Stimulated activated CD4-positive, alpha-beta T cell treated with anti-CD3 and anti-CD28 coated beads, TNF-alpha, amount 100 ng/mL, for 1 hour (primary cell): ENCODE results near the gene CNPY1.

ENCODE experiments used
- DNase-seq, 3 donors: peaks; one replicate each; pipeline ENCODE4 v3.0.0-alpha.2; 2020; ENCODE audit warnings: low read depth in 3 of 3, low spot score in 1 of 3

CNPY1 gene

DNA sequence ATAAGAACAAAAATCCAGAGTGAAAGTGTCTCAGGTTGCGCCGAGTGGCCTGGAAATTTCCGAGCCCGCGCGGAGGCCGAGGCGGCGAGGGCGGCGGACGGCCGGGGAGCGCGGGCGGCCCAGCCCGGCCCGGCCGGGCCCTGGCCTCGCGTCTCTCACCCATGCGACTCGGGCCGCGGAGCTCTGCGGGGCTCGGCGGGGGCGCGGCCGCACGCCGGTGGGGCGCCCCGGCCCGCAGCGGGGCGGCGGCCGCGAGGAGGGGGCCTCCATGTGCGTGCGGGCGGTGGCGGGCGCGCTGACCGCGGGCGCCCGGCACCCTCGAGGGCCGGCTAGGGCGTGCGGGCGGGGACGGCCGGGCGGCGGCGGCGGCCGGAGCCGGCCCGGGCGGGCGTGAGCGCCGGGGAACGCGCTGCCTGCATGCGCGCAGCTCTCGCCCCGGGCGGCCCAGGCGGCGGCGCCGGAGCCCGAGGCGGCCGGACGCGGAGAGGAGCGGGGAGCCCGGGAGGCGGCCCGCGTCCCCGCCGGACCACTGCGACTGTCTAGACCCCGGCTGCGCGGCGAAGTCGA lies 88.7 kb downstream of the CNPY1 start:
- no peak for DNase-seq

DNA sequence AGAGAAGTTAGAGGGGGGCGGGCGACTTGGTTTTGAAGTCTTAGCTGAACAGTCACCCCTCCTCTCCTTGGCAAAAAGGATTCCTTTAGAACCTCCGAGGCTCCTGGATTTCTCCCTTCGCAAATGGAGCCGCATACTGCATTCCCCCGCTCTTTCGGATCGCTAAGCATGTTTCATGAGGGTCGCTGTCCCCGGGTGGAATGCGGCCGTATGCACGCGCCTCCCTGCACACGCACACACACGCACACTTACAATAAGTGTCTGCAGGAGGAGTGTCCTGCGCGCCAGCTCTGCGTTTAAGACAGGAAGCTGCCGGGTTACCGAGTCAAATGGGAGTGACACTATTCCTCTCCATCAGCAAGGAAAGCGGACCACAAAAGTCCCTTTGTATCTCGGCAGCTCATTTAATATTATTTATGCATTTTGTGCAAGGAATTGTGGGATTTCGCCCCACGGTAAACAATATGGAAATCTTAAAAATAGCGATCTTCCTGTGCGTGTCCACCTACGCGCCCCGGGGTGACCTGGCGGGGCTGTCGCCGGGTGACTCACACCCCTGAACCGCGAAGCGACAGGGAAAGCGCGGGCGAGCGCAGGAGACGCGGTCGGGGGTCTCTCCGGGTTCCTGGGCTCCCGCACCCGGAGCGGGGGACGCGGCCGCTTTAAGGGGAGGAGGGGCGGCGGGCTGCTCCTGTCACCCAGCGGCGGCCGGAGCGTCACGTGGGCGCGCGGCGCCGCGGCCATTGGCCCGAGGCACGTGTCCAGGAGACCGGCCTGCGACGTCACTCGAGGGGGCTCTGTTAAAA lies 89.4 kb downstream of the CNPY1 start:
- DNase-seq: no peak

DNA sequence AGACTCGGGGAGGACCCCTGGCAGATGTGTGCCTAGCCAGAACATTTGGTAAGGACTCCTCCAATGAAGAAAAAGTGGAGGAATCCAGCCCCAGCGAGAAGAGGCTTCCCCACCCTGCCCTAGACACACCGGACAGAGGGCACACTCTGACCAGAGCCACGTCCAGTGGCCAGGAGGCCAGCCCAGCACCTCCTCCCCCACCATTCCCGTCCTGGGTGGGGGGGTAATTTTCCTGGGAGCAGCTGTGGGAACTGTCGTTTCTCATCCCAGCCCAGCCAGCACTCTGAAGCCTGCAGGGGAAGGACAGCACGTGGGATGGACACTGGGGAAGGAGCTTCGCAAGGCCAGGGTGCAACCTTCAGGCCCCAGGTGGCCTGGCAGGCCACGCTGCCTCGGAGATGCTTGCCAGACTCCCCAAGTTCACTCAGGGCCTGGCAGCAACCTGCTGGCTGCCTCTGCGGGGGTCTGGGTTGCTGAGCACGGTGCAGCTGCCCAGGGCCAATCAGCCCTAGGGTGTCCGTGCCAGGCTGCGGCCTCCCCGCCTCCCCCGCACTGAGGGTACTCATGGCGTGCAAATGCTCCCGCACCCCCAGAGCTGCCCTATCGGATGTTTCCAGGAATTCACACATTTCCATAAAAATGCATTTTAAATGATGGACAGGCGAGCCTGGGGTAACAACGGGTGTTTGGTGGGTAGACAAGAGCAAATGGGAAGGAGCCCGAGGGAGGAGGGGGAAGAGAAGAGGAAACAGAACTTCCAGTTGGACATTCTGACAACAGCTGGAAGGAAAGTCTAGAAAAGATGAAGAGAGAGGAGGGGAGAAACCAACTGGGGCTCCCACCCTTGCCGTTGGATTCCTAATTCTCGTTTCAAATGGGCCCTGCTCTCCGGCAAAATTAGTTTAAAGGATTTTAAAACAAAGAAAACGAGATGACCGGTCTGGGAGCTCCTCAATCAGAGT lies 90.3 kb downstream of the CNPY1 start:
- DNase-seq: no peak

DNA sequence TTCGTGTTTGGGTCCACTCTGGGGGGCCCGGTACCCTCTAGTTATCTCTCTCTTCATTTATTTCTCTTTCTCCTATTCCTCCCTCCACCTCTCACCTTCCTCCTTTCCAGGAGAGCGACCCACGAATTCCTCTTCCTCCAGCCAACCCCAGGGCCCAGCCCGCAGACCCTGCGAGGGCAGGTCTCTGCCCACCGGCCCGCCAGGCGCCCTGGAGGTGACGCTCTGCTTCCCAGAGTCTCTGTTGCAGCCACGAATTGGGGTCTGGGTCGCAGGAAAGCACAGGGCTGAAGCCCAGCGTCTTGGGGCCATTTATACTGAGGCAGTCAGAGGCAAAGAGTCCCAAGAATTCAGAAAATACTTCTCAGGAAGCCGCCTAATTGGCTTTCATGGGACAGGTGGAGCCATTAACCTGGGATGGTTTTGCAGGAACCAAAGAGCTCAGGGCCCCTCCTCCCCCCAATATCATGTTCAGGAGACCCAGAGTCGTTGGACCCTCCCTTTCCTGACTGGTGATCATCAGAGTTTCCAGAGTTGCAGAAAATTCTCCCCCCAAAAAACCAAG lies 91.1 kb downstream of the CNPY1 start:
- DNase-seq: no peak

DNA sequence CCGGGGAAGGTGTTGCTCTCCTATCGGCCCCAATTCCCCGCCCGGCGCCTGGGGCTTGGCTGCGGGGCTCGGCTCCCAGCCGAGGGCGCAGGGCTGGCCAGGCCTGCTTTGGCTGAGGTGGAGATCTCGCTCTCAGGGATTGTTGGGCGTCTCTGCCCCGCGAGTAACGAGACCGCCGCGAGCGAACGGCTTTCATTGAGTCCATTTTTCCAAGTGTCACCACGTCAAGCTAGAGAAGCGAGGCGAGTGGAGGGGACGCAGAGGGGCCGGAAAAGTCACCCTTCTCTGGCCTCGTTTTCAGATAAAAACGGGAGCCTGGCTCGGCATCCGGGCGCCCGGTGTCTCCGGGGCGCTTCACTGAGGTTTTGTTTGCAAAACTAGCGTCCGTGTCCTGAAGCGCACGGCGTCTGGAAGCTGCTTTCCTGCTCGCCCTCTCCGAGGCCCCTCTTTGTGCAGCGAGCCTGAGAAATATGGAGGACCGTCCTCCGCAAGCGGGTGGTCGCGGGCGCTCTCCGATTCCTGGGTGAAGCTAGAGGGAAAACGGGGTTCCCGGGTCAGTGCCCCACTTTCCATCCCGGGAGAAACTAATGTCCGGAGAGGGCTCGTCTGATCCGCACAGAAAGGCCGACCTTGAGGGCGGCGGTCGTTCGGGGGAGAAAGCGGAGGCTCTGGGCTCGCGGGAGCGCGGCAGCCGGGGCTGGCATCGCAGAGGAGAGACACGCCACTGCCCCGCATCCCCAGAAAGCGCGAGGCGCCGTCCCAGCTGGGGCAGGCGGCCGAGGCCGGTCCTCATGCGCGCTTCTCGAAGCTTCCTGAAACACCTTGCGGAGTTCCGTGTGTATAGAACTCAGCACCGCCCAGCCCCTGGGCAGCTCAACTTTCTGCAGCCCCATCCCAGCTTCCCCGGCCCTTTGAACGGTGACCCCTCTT lies 91.9 kb downstream of the CNPY1 start:
- DNase-seq: no peak

DNA sequence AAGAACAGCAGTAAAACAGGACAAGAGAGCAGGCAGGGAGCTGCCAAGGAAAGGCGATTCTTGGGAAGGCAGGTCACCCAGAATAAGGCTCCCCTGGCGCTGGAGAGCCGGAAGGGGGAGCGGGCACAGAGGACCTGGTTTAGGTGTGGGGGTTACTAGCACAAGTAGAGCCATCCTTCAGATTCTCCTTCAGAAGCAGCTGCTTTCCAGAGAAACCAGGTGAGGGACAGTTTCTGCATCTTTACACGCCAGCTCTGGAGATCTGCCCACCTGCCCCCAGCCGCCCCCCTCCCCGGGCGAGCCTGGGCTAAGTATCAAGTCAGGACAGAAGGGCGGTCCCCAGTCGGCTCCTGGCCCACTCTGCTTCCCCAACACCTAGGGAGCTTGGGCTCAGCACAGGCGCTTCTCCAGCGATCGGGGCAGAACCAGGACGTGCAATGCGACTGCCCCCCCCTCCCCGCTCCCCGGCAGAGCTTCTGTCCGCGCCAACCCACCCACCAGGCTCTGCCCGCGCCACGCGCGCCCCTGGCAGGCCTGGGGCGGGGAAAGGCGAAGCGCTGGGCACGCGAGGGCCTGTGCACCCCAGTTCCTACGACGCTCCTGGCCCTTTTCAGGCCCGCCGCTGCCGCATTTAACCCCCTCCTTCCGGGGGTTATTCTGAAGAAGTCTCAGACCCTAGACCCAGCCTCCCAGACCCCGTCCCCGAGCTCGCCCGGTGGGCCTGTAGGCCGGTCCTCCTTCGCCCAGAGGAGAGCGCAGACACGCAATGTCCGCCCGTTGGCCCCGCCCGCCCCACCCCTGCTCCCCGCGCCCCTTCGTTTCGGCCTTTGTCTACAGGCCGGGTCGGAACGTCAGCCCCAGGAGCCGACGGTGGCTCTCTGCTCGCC lies 92.8 kb downstream of the CNPY1 start:
- no peak for DNase-seq

DNA sequence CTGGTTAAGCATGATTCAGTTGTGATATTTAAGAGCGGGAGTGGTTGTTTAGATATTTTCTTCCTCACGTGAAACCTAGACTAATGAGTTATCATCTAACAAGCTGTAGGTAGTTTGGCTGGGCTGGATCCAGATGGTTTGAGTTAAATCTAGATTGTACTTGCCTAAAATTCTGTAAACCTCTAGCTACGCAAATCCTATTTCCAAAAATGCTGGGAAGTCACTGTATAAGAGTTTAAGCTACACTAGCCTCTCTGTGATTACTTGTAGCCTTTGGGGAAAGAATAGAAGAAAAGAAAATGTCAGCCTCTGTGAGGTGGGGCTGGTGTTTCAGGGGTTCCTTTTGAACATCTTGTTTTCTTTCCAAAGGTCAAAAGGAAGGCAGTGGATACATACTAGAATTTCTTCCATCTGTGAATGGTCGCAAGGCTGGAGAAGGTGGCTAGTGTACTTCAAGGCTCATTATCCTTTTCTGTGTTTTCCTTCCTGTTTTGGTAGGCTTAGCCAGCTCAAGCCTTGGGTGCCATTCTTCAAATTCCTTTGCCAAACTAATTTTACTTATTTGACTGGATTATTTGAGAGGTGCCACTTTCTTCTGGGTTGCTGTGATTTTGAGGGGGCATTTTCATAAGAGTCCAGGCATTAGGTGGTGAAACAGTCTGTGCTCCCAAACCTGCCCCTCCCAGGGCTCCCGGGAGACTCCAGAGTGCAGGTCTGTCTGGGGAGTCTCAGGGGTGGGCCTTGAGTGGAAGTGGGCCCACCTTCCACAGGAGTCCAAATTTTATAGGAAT lies 93.7 kb downstream of the CNPY1 start:
- no peak for DNase-seq

DNA sequence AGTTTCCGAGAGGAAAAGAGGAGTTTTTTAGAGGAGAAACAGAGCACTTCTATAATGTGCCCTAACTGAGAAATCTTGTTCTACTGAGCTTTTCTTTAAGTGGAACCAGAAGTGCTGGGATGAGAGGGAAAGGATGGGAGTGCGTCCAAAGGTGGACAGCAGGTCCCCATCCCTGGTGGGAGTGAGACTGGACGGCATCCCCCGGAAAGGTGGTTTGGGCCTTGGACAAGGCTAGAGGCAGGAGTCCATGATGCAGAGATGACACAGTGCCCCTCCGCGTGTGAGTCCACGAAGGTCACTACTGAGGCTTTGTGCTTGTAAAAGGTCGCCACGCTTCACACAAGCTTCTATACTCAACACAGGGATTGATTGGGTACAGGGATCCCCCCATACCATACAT lies 94.5 kb downstream of the CNPY1 start:
- no peak for DNase-seq
